ENCODE results near the gene POLG. TPM values are rescaled to one million over a fixed set of nuclear protein-coding genes. Genes with fewer than 3 reads are reported as not detected.

The POLG gene
- polyA plus RNA-seq, 1 donor from 2014 or later = 47.9 TPM

GRCh38 chr15:89362203-89363101 lies 27.8 kb upstream of the POLG start:
- Histone ChIP-seq H3K79me2 (replicated peaks; ENCODE audit: insufficient read depth, low read length) (peaks cover 45% of the 10 kb centered on the region), H3K9me3 (ENCODE audit: low read length) (no peaks in the 10 kb centered on the region), H3K27me3 (ENCODE audit: insufficient read depth, low read depth, low read length) (peaks cover 70% of the 10 kb centered on the region), H3K4me3 (ENCODE audit: low read length) (peak overlapping the region; percentile 93), H4K20me1 (ENCODE audit: insufficient read depth) (no peaks in the 10 kb centered on the region), H3K36me3 (ENCODE audit: insufficient read depth, low read length) (no peaks in the 10 kb centered on the region), H3F3A (ENCODE audit: insufficient read depth, low read length, poor library complexity, severe bottlenecking) (peaks cover 6% of the 10 kb centered on the region), H2AFZ (ENCODE audit: low read depth, low read length) (peak overlapping the region; percentile 73), H3K4me2 (ENCODE audit: low read length) (peak overlapping the region; percentile 88), H3K9ac (ENCODE audit: low read length) (peak overlapping the region; percentile 92), H3K27ac (ENCODE audit: low read length) (peak overlapping the region; percentile 73), H3K9me2 (ENCODE audit: insufficient read depth, low read length) (no peaks in the 10 kb centered on the region)
- TF ChIP-seq, protein P1, sequence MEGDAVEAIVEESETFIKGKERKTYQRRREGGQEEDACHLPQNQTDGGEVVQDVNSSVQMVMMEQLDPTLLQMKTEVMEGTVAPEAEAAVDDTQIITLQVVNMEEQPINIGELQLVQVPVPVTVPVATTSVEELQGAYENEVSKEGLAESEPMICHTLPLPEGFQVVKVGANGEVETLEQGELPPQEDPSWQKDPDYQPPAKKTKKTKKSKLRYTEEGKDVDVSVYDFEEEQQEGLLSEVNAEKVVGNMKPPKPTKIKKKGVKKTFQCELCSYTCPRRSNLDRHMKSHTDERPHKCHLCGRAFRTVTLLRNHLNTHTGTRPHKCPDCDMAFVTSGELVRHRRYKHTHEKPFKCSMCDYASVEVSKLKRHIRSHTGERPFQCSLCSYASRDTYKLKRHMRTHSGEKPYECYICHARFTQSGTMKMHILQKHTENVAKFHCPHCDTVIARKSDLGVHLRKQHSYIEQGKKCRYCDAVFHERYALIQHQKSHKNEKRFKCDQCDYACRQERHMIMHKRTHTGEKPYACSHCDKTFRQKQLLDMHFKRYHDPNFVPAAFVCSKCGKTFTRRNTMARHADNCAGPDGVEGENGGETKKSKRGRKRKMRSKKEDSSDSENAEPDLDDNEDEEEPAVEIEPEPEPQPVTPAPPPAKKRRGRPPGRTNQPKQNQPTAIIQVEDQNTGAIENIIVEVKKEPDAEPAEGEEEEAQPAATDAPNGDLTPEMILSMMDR (IDR thresholded peaks at IDR 0.05; ENCODE audit: poor library complexity, severe bottlenecking) = peak; percentile 13
- TF ChIP-seq EP300 (conservative IDR thresholded peaks at IDR 0.05; ENCODE audit: poor library complexity, severe bottlenecking) = peak; percentile 49
- no peak for TF ChIP-seq EZH2 (IDR thresholded peaks at IDR 0.05; ENCODE audit: borderline replicate concordance, insufficient read depth, low read length, poor library complexity, severe bottlenecking)
- TF ChIP-seq MXI1 (conservative IDR thresholded peaks at IDR 0.05; ENCODE audit: poor library complexity, severe bottlenecking) = peak; percentile 72
- peak; percentile 96 for TF ChIP-seq REST (IDR thresholded peaks at IDR 0.05; ENCODE audit: borderline replicate concordance)
- peak; percentile 73 for TF ChIP-seq POLR2AphosphoS5 (IDR thresholded peaks at IDR 0.05)
- peak; percentile 98 for TF ChIP-seq TAF1 (IDR thresholded peaks at IDR 0.05; ENCODE audit: low read depth)
- peak; percentile 22 for TF ChIP-seq SMC3 (conservative IDR thresholded peaks at IDR 0.05; ENCODE audit: poor library complexity)
- TF ChIP-seq RAD21 (conservative IDR thresholded peaks at IDR 0.05) = peak; percentile 36

- Histone ChIP-seq H2AFZ (ENCODE audit: low read depth, low read length) (peak overlapping the region; percentile 73), H3K9ac (ENCODE audit: low read length) (peak overlapping the region; percentile 92), H3K79me2 (replicated peaks; ENCODE audit: insufficient read depth, low read length) (peaks cover 36% of the 10 kb centered on the region), H3K4me3 (ENCODE audit: low read length) (peak overlapping the region; percentile 93), H3K27me3 (ENCODE audit: insufficient read depth, low read depth, low read length) (peaks cover 65% of the 10 kb centered on the region), H3K4me2 (ENCODE audit: low read length) (peak overlapping the region; percentile 88), H3K9me3 (ENCODE audit: low read length) (no peaks in the 10 kb centered on the region), H3K27ac (ENCODE audit: low read length) (peak overlapping the region; percentile 73), H3K9me2 (ENCODE audit: insufficient read depth, low read length) (no peaks in the 10 kb centered on the region), H3F3A (ENCODE audit: insufficient read depth, low read length, poor library complexity, severe bottlenecking) (peaks cover 6% of the 10 kb centered on the region), H3K36me3 (ENCODE audit: insufficient read depth, low read length) (no peaks in the 10 kb centered on the region), H4K20me1 (ENCODE audit: insufficient read depth) (no peaks in the 10 kb centered on the region)
- TF ChIP-seq EZH2 (IDR thresholded peaks at IDR 0.05; ENCODE audit: borderline replicate concordance, insufficient read depth, low read length, poor library complexity, severe bottlenecking) (no peak), RAD21 (conservative IDR thresholded peaks at IDR 0.05) (no peak), SMC3 (conservative IDR thresholded peaks at IDR 0.05; ENCODE audit: poor library complexity) (no peak), EP300 (conservative IDR thresholded peaks at IDR 0.05; ENCODE audit: poor library complexity, severe bottlenecking) (no peak), POLR2AphosphoS5 (IDR thresholded peaks at IDR 0.05) (no peak), REST (IDR thresholded peaks at IDR 0.05; ENCODE audit: borderline replicate concordance) (peak; percentile 59)
- TF ChIP-seq, protein P1 (IDR thresholded peaks at IDR 0.05; ENCODE audit: poor library complexity, severe bottlenecking) = no peak
These were observed 27.0 kb upstream of the POLG start for GRCh38 chr15:89361451-89362202.

All from neural cell (in vitro differentiated cells).